Activated T-cell treated with anti-CD3 and anti-CD28 coated beads for 4 hours (primary cell): ENCODE data around the gene METAP1D.
"Not testable (repeated sequence)": the region's sequence is repeated elsewhere in the genome, so short reads cannot be mapped to it uniquely, and the experiment has no call there.

ENCODE experiments used
- DNase-seq: peaks from one replicate; pipeline ENCODE4 v3.0.0-alpha.2; 2020

METAP1D gene

DNA sequence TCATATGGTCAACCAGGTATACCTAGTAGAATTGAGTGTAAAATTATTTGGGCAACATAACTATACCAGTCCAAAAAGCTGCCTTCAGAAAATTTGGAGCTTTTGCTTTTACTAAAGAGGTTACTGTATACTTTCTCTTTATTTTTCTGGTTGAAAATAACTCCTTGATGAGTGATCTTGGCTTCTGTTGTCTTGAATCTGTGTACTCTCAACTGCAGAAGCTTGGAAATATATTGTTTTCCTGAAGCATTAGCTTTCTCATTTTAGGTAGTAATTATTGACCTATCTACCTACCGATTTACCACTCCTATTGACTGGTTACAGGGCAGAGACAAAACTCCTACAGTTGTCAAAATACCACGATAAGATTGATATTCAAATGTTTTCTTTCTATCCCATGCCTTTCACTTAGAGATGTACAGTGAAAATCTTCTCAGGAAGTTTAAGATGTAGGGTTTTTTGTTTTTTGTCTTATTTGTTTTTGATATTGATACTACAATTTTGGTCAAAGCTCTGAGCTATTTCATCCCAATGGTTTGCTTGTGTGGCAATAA lies 49.9 kb downstream of the METAP1D start:
- no peak for DNase-seq

DNA sequence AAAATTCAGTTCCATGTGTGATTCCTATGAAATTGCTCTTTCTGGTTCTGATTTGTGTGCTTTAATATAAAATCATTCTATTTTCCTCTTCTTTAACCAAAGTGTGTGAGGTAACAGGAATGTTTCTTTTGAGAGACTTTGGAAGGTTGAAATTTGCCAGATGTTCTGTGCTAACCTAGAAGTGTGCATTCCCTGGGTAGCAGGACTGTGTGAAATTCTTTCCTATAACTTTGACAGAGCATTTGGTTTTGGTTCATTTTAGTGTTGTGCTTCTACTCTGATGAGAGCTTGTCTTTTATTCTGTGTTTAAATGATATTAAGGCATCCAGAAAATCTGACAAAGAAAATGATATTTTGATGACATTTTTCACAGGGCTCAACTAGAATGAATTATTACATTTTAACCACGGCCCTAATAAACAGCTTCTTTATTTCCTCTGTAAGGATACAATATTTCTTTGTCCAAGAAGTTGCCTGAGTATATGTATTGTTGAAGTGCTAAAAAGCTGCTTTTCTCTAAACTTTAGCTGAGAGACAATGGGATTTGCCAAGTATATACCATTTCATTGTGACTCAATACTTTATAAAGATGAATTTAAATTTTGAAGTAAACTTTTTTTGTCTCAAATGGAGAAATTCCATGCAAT lies 50.8 kb downstream of the METAP1D start:
- no peak for DNase-seq

DNA sequence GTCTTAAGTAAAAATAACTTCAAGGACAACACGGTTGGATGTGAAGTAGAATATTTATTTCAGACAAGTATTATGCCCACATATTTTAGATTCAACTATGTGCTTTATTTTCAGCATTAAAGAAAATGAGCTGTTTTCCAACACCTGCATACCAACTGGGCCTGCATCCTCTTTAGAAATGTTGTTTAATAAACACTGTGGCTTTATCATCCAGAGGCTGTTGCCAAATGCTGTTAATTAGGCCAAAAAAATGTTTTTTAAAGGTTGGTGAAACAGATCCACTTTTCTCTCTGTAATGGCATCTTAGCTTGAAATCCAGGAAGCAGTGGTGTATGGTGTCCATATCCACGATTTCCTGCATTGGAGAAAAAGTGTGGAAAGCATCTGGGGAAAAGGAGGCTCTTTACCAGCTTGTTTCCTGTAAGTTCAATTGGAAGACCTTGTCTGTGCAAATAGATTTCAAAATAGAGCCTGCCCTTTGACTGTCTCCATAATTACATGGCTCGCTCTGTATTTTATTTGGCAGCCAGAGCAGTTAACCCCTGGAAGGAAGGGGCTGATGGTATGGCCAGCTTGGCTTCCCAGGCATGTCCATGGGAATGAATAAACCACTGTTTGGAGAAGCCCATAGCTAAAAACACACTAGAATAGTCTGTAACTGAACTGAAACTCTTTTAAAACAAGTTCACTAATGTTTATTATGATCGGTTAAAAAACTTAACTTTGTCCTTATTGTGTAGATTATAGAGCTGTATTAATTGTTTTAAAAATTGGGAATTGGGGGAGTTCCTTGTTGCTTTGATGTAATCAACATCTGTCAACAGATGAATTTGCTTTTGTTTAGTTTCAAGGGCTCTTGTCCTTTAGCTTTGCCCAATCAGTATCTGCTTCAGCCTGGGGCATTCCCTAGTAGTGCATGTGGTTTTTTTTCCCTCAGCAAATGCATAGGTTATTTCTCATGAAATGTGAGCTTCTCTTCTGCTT lies 52.5 kb downstream of the METAP1D start:
- DNase-seq: no peak

DNA sequence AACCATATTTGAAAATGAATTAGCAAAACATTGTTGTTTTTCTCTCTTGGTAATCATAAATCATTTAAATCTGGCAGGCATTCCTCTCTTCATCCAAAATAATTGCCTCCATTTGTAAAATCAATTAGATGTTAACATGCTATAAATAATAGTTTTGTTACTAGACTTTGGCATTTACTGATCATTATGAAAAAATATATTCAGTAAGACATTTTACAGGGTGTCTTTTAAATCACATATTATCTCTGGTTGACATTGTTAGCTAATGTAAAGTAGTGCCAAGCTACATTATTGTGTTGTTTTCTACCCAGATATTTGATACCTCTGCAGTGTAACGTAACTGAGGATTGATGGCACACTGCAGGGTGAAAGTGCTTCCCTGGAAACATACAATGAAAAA lies 53.7 kb downstream of the METAP1D start:
- DNase-seq: no peak

DNA sequence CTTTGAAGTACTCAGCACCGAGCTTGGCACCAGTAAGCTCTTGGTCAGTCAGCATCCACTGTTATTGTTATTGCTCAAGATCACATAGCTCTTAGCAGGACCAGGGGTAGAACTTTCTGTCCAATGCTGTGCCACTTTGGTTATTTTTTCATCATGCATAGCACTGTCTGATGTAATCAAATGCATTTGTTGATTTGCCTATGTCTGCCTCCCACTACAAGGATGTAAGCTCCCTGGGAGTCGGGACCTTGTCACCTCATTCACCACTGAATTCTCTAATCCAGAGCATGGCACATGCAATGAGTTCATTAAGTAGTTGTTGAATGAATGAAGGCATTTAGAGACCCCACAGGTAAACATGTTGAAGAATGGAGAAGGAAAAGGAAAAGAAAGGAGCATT lies 56.5 kb downstream of the METAP1D start:
- DNase-seq: no peak

DNA sequence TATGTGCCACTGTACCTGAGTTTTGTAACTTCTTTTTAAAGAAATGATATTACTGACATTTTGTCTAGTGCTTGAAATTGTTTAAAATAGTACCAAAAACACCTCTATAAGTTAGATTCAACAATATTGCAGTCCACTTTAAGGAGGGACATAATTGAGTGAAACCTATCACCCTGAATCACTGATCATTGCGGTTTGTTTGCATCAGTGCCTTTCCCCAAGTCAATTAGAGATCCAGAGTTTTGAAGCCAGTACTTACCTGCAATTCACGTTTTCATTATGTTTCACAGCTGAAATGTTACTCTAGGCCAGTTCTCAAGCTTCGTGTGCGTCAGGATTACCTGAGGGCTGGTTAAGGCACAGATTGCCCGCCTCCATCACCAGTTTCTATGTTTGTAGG lies 58.9 kb downstream of the METAP1D start:
- DNase-seq: no peak

DNA sequence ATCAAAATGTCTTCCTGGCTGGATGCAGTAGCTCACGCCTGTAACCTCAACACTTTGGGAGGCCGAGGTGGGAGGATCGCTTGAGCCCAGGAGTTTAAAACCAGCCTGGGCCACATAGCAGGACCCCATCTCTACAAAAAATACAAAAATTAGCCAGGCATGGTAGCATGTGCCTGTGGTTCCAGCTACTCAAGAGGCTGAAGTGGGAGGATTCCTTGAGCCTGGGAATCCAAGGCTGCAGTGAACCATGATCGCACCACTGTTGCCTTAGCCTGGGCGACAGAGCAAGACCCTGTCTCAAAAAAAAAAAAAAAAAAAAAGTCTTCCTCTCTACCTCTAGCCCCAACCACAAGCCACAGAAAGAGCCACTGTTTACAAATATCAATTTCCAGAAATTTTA lies 60.4 kb downstream of the METAP1D start:
- not testable (repeated sequence) for DNase-seq

DNA sequence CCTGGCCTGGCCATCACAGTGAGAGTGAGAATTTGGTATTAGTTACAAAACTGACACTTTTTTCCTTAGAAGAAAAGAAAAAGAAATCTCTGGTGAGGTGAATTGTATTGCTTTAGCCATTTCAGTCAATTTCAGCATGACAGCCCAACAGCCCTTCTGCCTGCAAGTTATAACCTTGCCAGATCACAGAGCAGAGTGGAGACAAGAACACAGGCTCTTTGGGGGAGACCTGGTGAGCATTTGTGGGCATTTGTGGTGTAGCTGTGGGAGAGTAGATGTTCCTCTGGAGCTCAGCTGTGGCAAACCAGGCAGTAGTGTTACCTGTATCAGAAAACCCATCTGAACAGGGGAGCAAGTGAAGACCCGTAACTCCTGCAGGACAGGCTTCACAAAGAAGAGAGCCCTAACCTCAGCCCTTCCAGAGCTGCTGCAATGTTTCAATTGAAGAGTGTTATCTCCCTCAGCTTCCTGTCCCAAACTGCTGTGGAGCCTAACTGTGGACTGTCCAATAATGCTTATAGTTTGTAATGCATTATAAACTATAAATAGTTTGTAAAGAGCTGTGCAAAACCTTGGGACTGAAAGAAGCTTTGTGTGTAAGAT lies 62.8 kb downstream of the METAP1D start:
- DNase-seq: no peak

DNA sequence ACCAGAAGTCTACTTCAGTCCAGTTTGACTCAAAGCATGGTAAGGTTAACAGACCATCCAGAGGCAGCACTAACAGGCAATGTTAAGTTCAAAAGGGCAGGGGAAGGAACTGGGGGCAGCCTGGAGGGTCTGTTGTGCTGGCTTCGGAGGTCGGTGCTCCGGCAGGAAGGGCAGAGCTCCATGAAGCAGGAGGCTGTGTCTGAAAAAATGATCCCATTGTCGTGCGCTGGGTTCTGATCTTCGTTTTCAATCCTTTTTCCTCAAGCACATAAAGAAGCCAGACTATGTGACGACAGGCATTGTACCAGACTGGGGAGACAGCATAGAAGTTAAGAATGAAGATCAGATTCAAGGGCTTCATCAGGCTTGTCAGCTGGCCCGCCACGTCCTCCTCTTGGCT lies 63.7 kb downstream of the METAP1D start:
- DNase-seq: no peak

DNA sequence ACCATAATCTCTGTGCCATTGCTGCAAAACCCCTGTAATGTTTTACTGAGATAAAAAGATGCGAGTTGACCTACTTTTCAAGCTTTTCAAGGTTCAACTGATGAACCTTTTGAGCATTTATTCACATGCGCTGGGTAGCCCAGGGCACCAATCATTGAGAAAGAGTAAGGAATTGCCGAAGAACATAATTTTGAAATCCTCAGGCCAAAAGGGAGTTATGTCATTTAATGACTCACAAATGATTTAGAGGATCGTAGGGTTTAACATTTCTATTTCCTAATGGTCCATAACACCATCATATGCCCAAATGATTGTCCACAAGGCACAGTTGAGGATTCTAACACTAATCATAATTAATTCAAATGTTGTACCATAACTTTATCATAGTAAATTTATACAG lies 65.4 kb downstream of the METAP1D start:
- no peak for DNase-seq

DNA sequence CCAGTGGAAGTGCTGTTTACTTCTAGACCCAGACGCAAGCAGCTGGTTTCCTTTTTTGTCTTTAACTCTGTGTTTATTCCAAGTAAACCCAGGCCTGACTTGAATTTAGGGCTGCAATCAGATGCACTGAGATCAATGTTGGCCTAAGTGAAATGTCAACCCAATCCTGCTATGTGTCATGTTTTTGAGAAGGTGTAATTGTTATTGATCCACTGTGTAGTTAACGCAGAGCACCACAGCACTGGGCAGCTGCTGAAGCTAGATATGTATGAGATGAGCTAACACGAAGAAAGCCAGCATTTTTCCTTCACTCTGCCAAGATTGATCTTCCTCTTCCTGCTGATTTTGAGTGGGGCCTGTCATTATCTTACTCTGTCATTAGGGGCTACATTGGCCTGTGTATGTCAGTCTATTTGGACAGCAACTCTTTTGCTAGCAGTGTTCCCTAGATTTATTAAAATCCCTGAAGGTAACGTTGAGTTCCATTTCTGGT lies 66.7 kb downstream of the METAP1D start:
- no peak for DNase-seq

DNA sequence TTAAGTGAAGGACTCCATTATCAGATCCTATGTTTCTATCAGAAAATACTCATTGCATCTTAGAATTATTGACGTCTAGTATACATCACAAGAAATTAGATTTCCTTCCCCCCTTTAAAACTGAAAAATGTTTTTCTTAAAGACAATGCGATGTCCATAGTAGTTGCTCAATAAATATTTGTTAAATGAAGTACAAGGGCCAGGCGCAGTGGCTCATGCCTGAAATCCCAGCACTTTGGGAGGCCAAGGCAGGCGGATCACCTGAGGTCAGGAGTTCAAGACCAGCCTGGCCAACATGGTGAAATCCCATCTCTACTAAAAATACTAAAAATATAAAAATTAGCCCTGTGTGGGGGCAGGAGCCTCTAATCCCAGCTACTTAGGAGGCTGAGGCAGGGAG lies 68.2 kb downstream of the METAP1D start:
- DNase-seq: not testable (repeated sequence)

DNA sequence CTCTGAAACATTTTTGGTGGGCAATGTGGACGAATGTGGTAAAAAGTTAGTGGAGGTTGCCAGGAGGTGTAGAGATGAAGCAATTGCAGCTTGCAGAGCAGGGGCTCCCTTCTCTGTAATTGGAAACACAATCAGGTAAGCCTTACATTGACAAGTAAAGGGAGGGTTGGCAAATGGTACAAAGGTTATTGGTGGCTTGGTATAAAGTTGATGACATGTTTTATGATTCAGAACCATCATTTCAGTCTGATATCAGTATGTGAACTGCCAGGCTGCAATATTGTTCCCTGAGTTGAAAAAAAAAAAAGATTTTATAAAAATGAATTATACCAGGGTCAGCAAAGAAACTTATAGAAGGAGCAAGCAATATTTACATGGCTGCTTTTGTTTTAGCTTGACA lies 71.2 kb downstream of the METAP1D start:
- no peak for DNase-seq

DNA sequence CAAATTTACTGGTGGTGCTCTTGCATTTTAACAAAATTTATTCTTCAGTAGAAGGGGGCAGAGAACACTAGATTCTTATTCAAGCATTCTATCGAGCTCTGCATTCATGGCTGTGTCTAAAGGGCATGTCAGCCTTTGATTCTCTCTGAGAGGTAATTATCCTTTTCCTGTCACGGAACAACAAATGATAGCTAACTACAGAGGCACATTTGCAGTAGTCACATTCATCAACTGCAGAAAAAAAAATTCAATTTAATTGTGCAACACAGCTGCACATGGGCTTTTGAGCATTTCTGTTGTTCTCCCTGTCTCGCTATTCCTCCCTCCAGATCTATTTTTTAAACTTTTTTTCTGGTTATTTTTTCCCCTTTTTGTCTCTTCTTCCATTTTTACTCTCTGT lies 72.5 kb downstream of the METAP1D start:
- DNase-seq: no peak

DNA sequence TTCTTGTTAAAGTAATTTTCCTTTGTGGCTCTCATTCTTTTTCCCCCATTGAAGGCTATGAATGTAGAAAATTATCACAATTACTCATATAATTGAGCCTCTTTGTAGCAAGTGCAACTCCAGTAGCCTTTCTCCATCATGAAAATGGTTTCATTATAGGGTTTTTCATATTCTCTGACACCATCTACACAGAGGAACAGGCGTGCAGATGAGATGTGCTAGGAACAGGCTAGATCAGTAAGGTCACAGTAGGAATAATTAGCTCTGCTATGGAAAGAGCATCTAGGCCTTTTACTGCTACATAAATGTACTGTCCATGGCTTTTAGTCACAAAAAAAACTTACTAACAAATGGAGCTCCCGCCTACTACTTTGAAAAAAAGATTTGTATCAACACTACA lies 73.0 kb downstream of the METAP1D start:
- DNase-seq: no peak

DNA sequence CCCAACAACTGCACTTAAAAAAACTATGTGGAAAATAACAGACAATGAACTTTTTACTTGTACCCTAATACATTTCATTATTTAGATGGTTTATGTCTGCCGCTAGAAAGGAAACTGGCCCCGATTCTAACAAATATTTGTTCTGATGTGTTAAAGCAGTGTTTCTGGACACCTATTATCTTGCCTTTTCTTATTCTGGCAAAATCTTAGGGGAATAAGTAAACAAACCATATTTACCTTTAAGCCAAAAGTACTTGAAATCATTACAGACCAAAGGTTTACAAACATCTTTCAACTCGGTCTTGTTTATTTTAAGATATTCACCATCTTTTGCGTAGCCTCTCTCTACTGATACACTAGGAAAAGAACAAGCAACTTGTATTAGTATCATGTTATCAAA lies 73.8 kb downstream of the METAP1D start:
- DNase-seq: no peak

DNA sequence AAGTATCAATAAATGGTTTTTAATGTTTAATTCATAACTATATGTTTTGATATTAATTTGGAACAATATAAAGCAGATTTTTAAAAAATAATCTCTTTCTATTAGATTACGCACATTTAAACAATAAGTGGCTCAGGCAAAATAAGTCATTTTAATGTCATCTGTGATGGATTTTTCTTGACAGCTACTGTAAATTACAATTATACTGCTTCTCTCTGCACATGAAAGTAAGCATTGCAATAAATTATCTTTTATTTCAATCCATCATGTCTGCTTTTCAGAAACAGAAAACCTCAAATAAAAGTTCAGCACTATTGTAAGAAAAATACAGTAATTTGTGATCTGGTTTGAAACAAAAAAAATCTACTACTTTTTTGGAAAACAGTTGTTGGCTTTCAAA lies 74.5 kb downstream of the METAP1D start:
- DNase-seq: no peak

DNA sequence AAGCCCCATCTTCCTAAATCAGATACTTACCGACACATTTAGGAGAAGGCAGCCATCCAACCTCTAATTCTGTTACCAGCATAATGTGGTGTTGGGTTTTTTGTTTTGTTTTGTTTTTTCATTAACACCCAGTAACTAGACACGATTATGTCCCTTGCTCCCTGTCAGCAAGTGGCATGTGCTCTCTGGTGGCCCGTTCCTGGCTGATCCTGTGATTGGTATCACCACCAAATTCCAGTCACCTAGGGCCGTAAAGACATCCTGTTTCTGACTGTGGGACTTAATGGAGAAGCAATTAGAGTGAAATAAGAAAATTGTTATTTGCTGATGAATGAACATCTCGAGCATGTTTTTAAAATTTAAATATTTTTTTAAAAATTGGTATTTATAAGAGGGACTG lies 79.7 kb downstream of the METAP1D start:
- no peak for DNase-seq

DNA sequence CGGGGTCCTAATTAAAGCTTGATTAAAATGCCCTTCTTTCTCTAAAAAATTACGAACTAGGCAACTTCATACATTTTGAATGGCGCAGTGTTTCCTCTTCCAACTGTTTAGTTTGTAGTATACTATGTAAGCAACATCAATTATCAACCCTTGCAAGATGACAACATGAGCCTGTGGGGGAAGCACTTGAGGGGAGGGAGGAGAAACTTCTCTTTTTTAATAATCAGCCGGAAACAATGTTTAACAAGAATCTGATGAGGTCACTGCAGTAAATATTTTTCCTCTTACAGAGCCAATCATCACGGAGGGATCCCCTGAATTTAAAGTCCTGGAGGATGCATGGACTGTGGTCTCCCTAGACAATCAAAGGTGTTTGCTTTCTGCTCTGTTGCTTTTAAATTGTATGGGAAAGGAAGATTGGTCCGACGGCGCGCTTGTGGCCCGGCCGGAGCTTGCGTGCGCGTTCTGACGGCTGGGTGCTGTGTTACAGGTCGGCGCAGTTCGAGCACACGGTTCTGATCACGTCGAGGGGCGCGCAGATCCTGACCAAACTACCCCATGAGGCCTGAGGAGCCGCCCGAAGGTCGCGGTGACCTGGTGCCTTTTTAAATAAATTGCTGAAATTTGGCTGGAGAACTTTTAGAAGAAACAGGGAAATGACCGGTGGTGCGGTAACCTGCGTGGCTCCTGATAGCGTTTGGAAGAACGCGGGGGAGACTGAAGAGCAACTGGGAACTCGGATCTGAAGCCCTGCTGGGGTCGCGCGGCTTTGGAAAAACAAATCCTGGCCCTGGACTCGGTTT lies 80.3 kb downstream of the METAP1D start:
- DNase-seq: no peak

DNA sequence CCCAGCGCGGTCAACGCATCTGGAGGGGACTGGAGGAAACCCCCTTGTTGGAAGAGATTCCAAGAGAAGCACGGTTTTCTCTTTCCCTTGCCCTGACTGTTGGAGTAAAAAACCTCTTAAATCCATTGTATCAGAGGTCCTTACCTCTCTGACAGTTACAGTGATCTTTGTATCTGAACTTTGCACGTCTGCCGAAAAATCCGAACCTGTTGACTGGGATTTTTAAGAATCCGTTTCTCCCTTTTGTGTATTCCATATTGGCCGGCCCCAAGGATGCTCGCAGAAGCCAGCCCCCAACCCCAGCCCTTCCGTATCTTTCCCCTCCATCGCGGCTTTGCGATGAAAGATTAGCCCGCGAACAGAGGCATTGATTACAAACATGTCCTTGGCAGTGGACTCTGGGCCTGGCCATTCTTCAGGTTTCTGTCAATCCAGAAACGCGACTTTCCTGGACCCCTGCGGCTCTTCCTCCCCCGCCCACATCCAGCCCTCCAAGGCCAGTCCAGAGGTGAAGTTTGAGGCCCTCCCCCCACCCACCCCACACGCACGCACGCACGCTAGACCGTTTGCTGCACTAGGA lies 81.0 kb downstream of the METAP1D start:
- no peak for DNase-seq

DNA sequence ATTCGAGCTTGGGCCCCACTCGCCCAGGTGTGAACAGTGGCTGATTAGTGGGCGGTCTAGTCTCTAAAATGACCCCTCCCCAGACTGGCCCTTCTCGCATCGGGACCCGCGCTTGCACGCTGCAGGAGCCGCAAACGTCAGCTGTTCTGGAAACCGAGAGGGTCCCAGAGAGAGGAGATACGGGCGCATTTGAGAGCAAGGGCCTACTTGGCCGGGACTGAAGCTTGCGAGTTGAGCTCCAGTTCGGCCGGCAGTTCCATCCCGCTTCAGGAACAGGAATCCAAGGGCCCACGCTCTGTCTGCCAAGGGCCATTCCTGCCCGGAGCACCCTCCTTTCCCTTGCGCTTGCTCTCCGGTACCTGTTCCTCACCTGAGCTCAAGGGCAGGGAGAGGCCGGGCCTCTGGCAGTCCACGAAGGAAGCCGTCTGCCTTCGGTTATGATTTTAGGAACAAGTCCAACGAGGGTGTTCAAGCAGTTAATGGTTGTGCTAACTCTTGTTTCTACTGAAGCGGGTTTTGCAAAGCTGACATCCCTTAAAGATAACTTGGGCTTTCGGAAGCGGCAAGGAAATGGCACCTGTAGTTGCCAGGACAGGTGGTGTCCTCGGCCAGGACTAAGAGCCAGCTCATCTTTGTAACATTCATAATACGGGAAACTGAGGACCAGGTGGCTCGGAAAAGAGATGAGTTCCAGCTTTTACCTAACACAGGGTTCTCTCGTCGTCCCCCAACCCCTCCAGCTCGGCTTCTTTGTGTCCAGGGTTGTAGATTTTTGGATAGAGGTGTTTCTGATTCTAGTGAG lies 81.7 kb downstream of the METAP1D start:
- no peak for DNase-seq
